GM19397 (cell line): Measurements from ENCODE around the gene MSH5.

ENCODE experiments used
- ATAC-seq: cut with Tn5 transposase; IDR thresholded peaks from one replicate; pipeline ENCODE4 v1.9.1; 2021; ENCODE audit warnings: mild to moderate bottlenecking, moderate library complexity; ENCODE audit not compliant: unreplicated experiment

Gene MSH5

GRCh38 chr6:31712296-31712695, 27.5 kb upstream of the MSH5 start:
- ATAC-seq: no peak

GRCh38 chr6:31713465-31713864, 26.3 kb upstream of the MSH5 start:
- ATAC-seq: no peak

- no peak for ATAC-seq
Measured at GRCh38 chr6:31713991-31714684, 25.7 kb upstream of the MSH5 start.

GRCh38 chr6:31715022-31715958, 24.5 kb upstream of the MSH5 start, which contains the start of gene LY6G6D:
Gene LY6G6D, plus strand, starts transcription at chr6:31715348. Its CDS starts 8 bp downstream, at chr6:31715356.
- ATAC-seq: no peak

GRCh38 chr6:31717499-31718222, 22.1 kb upstream of the MSH5 start:
- no peak for ATAC-seq

GRCh38 chr6:31718265-31718664, 21.5 kb upstream of the MSH5 start:
- ATAC-seq: no peak

- no peak for ATAC-seq
Measured at GRCh38 chr6:31719001-31719400, 20.8 kb upstream of the MSH5 start.

GRCh38 chr6:31720196-31720770, 19.5 kb upstream of the MSH5 start:
- no peak for ATAC-seq

GRCh38 chr6:31721351-31722020, 18.3 kb upstream of the MSH5 start, which contains the start of gene LY6G6C:
Gene LY6G6C, minus strand, starts transcription at chr6:31721746. Its CDS starts 67 bp downstream, at chr6:31721679.
- no peak for ATAC-seq

- no peak for ATAC-seq
Measured at GRCh38 chr6:31722173-31722572, 17.6 kb upstream of the MSH5 start.

- no peak for ATAC-seq
Measured at GRCh38 chr6:31723245-31723979, 16.4 kb upstream of the MSH5 start, which contains the start of gene MPIG6B. Gene MPIG6B, plus strand, starts transcription at chr6:31723373. Its CDS starts 11 bp downstream, at chr6:31723384.

- no peak for ATAC-seq
Measured at GRCh38 chr6:31723980-31724691, 15.7 kb upstream of the MSH5 start.

- no peak for ATAC-seq
Measured at GRCh38 chr6:31725502-31726350, 14.1 kb upstream of the MSH5 start.

- peak; percentile 58 for ATAC-seq
Measured at GRCh38 chr6:31727034-31727716, 12.6 kb upstream of the MSH5 start.

GRCh38 chr6:31727717-31728671, 11.8 kb upstream of the MSH5 start:
- ATAC-seq: no peak
